ENCODE data around the gene CXADR. TPM values are rescaled to one million over a fixed set of nuclear protein-coding genes. Genes with fewer than 3 reads are reported as not detected.

Gene CXADR
- total RNA-seq, 4 donors from 2014 or later = 39.9 to 75.4 (median 62.9) TPM

- TF ChIP-seq POLR2A (IDR thresholded peaks at IDR 0.05) (no peak), CTCF (IDR thresholded peaks at IDR 0.05) (no peak)
- Histone ChIP-seq H3K4me3 (replicated peaks in 1 of 3) (no peak overlapping the region), H3K27me3 (no peaks in the 10 kb centered on the region), H3K9me3 (no peaks in the 10 kb centered on the region), H3K4me1 (no peaks in the 10 kb centered on the region), H3K36me3 (no peaks in the 10 kb centered on the region), H3K27ac (no peak overlapping the region)
- WGBS, 2 donors = 96% methylated on average over 2 of the region's 2 CpGs
- no peak for DNase-seq
- intact Hi-C loops (cut with DNase I) = no loop called here
Observed at GRCh38 chr21:17578162-17578561, 65.3 kb downstream of the CXADR start.

- no peak for DNase-seq
- Histone ChIP-seq H3K4me3 (replicated peaks in 1 of 3) (no peak overlapping the region), H3K4me1 (no peaks in the 10 kb centered on the region), H3K27me3 (no peaks in the 10 kb centered on the region), H3K36me3 (no peaks in the 10 kb centered on the region), H3K9me3 (no peaks in the 10 kb centered on the region), H3K27ac (no peak overlapping the region)
- TF ChIP-seq CTCF (IDR thresholded peaks at IDR 0.05) (no peak), POLR2A (IDR thresholded peaks at IDR 0.05) (no peak)
- WGBS, 2 donors = 88 to 92% methylated on average over 2 of the region's 2 CpGs
- intact Hi-C loops (cut with DNase I) = no loop called here
Observed at GRCh38 chr21:17578876-17579275, 66.0 kb downstream of the CXADR start.

- Histone ChIP-seq H3K36me3 (no peaks in the 10 kb centered on the region), H3K4me1 (no peaks in the 10 kb centered on the region), H3K9me3 (no peaks in the 10 kb centered on the region), H3K27ac (no peak overlapping the region), H3K27me3 (no peaks in the 10 kb centered on the region), H3K4me3 (replicated peaks in 1 of 3) (no peak overlapping the region)
- intact Hi-C loops (cut with DNase I) = loop anchor here (5.0 kb wide), 1 partner anchor 193 kb away; no protein-coding TSS in a partner anchor
- WGBS, 2 donors = 96 to 98% methylated on average over 8 of the region's 8 CpGs
- DNase-seq = no peak
- TF ChIP-seq POLR2A (IDR thresholded peaks at IDR 0.05) (no peak), CTCF (IDR thresholded peaks at IDR 0.05) (no peak)
Observed at GRCh38 chr21:17580319-17580718, 67.5 kb downstream of the CXADR start.

- H3K27ac ChIP-seq = no peak overlapping the region
- no peaks in the 10 kb centered on the region for H3K9me3 ChIP-seq
- no peaks in the 10 kb centered on the region for H3K36me3 ChIP-seq
- no peaks in the 10 kb centered on the region for H3K27me3 ChIP-seq
- intact Hi-C loops (cut with DNase I) = loop anchor here (5.0 kb wide), 1 partner anchor 197 kb away; no protein-coding TSS in a partner anchor
- TF ChIP-seq POLR2A (IDR thresholded peaks at IDR 0.05) (no peak), CTCF (IDR thresholded peaks at IDR 0.05) (no peak)
- no peaks in the 10 kb centered on the region for H3K4me1 ChIP-seq
- H3K4me3 ChIP-seq (replicated peaks in 1 of 3) = no peak overlapping the region
- 94% methylated on average over 3 of the region's 3 CpGs for WGBS, 2 donors
- no peak for DNase-seq
Observed at GRCh38 chr21:17583898-17584297, 71.1 kb downstream of the CXADR start.

GRCh38 chr21:17585875-17586450 lies 73.1 kb downstream of the CXADR start:
- Histone ChIP-seq H3K27me3 (no peaks in the 10 kb centered on the region), H3K4me3 (replicated peaks in 1 of 3) (no peak overlapping the region), H3K36me3 (no peaks in the 10 kb centered on the region), H3K27ac (no peak overlapping the region), H3K4me1 (no peaks in the 10 kb centered on the region), H3K9me3 (no peaks in the 10 kb centered on the region)
- intact Hi-C loops (cut with DNase I) = no loop called here
- WGBS, 2 donors = 16 to 21% methylated on average over 3 of the region's 3 CpGs
- TF ChIP-seq POLR2A (IDR thresholded peaks at IDR 0.05) = no peak
- TF ChIP-seq CTCF (IDR thresholded peaks at IDR 0.05) = peak; percentile 30 to 70 (median 58)
- DNase-seq = no peak

Data from thyroid gland (tissue), 4 donors.